Right renal cortex interstitium (tissue), 3 donors: ENCODE results near the gene ZNF674. TPM values are rescaled to one million over a fixed set of nuclear protein-coding genes. Genes with fewer than 3 reads are reported as not detected.
"Not testable (repeated sequence)": the region's sequence is repeated elsewhere in the genome, so short reads cannot be mapped to it uniquely, and the experiment has no call there.

Source experiments
- DNase-seq, 3 donors: peaks; one replicate each; pipeline ENCODE4 v3.0.0-alpha.2; 2013; ENCODE audit warnings: low read depth in 3 of 3, low spot score in 2 of 3
- polyA plus RNA-seq, 3 donors: library from polyadenylated mRNA; unstranded; fragments of 120-200 nt; gene quantifications; one replicate each; pipeline ENCODE4 v1.2.1, GENCODE V29; 2013; ENCODE audit not compliant: insufficient read length in 3 of 3

The ZNF674 gene
- polyA plus RNA-seq, 3 donors: 6.1 to 6.3 (median 6.2) TPM

GRCh38 chrX:46571423-46572339 lies 26.5 kb upstream of the ZNF674 start:
- DNase-seq: no peak

- no peak for DNase-seq
Measured at GRCh38 chrX:46569621-46570020, 24.4 kb upstream of the ZNF674 start.

GRCh38 chrX:46567388-46567787 lies 22.2 kb upstream of the ZNF674 start:
- no peak for DNase-seq

GRCh38 chrX:46561824-46562657 lies 16.8 kb upstream of the ZNF674 start:
- no peak for DNase-seq

GRCh38 chrX:46559062-46559461 lies 13.8 kb upstream of the ZNF674 start:
- no peak for DNase-seq

GRCh38 chrX:46554942-46555341 lies 9.7 kb upstream of the ZNF674 start:
- no peak for DNase-seq

- no peak for DNase-seq
Measured at GRCh38 chrX:46553935-46554334, 8.7 kb upstream of the ZNF674 start.

GRCh38 chrX:46551494-46552128 lies 6.4 kb upstream of the ZNF674 start:
- DNase-seq: no peak

GRCh38 chrX:46549914-46550313 lies 4.7 kb upstream of the ZNF674 start:
- DNase-seq: no peak

GRCh38 chrX:46547857-46548256 lies 2.6 kb upstream of the ZNF674 start:
- DNase-seq: no peak

GRCh38 chrX:46544527-46544926 lies 694 bp downstream of the ZNF674 start:
- not testable (repeated sequence) for DNase-seq

GRCh38 chrX:46543441-46543840 lies 1.8 kb downstream of the ZNF674 start:
- no peak for DNase-seq

GRCh38 chrX:46531442-46531841 lies 13.8 kb downstream of the ZNF674 start:
- no peak for DNase-seq

GRCh38 chrX:46530404-46530908 lies 14.8 kb downstream of the ZNF674 start:
- not testable (repeated sequence) for DNase-seq

GRCh38 chrX:46529740-46530403 lies 15.3 kb downstream of the ZNF674 start:
- not testable (repeated sequence) for DNase-seq

- not testable (repeated sequence) for DNase-seq
Measured at GRCh38 chrX:46528640-46529039, 16.6 kb downstream of the ZNF674 start.

- no peak for DNase-seq
Measured at GRCh38 chrX:46506076-46506475, 39.1 kb downstream of the ZNF674 start.

- no peak for DNase-seq
Measured at GRCh38 chrX:46502848-46503247, 42.4 kb downstream of the ZNF674 start.

- no peak for DNase-seq
Measured at GRCh38 chrX:46500054-46500453, 45.2 kb downstream of the ZNF674 start.

- DNase-seq: no peak
Measured at GRCh38 chrX:46488712-46489111, 56.5 kb downstream of the ZNF674 start.
